Esophagus squamous epithelium (tissue), 4 donors: Measurements from ENCODE around the gene LDLRAD3.

Experiments
- CTCF ChIP-seq, 6 experiments: fragments of 450-650 bp in 4 of 6; fragments of 200-600 bp in 2 of 6; sonication (generic) in 2 of 6; IDR thresholded peaks; one replicate each; pipeline ENCODE4 v1.5.1; 2016 to 2019; ENCODE audit warnings: antibody characterized with exemption in 6 of 6, mild to moderate bottlenecking in 4 of 6, moderate library complexity in 4 of 6
- POLR2A ChIP-seq, 4 donors: fragments of 450-650 bp; IDR thresholded peaks; one replicate each; pipeline ENCODE4 v1.6.1; 2017; ENCODE audit warnings: antibody characterized with exemption in 4 of 4, mild to moderate bottlenecking in 4 of 4, moderate library complexity in 3 of 4

- TF ChIP-seq CTCF (IDR thresholded peaks at IDR 0.05) (no peak), POLR2A (IDR thresholded peaks at IDR 0.05) (no peak)
Observed at GRCh38 chr11:36070213-36070953, 126.5 kb downstream of the LDLRAD3 start.
